Fibroblast of gingiva (primary cell): Measurements from ENCODE around the gene NR6A1.
A peak's percentile ranks its signal among the peaks of the same experiment; 100 is the strongest.

Source experiments
- DNase-seq: peaks from one replicate; pipeline ENCODE4 v3.0.0-alpha.2; 2011; ENCODE audit warnings: low read depth

Gene NR6A1

GRCh38 chr9:124771021-124771866 lies at the start of gene NR6A1:
Gene NR6A1 (minus strand): TSS chr9:124771311.
- peak; percentile 92 for DNase-seq

- no peak for DNase-seq
These were observed 47.5 kb upstream of the NR6A1 start for GRCh38 chr9:124818431-124819281.

- DNase-seq, result no peak
These were observed 44.5 kb upstream of the NR6A1 start for GRCh38 chr9:124815601-124816000.

GRCh38 chr9:124814164-124814535 lies 43.0 kb upstream of the NR6A1 start:
- no peak for DNase-seq

GRCh38 chr9:124813501-124814163 lies 42.5 kb upstream of the NR6A1 start:
- DNase-seq, result no peak

GRCh38 chr9:124813041-124813440 lies 41.9 kb upstream of the NR6A1 start:
- no peak for DNase-seq

- peak; percentile 82 for DNase-seq
These were observed 41.3 kb upstream of the NR6A1 start for GRCh38 chr9:124812441-124812876.

GRCh38 chr9:124810663-124811355 lies 39.7 kb upstream of the NR6A1 start:
- DNase-seq, result no peak

- DNase-seq, result no peak
These were observed 38.8 kb upstream of the NR6A1 start for GRCh38 chr9:124809741-124810500.

GRCh38 chr9:124809211-124809610 lies 38.1 kb upstream of the NR6A1 start:
- DNase-seq, result no peak

GRCh38 chr9:124808246-124808956 lies 37.3 kb upstream of the NR6A1 start:
- no peak for DNase-seq

GRCh38 chr9:124805186-124805585 lies 34.1 kb upstream of the NR6A1 start:
- no peak for DNase-seq

- DNase-seq, result no peak
These were observed 32.8 kb upstream of the NR6A1 start for GRCh38 chr9:124803911-124804310.

GRCh38 chr9:124802426-124802825 lies 31.3 kb upstream of the NR6A1 start:
- no peak for DNase-seq

- DNase-seq, result no peak
These were observed 30.2 kb upstream of the NR6A1 start for GRCh38 chr9:124801356-124801755.

- no peak for DNase-seq
These were observed 29.5 kb upstream of the NR6A1 start for GRCh38 chr9:124800306-124801259.

- DNase-seq, result no peak
These were observed 28.3 kb upstream of the NR6A1 start for GRCh38 chr9:124799274-124800006.

- DNase-seq, result no peak
These were observed 26.4 kb upstream of the NR6A1 start for GRCh38 chr9:124797343-124798103.
